HFF-Myc (cell line): ENCODE measurements around the gene LARGE1.

ENCODE experiments used
- DNase-seq: peaks from one replicate; pipeline ENCODE4 v3.0.0-alpha.2; 2011; ENCODE audit warnings: low read depth; ENCODE audit errors: extremely low read depth
- H3K4me3 ChIP-seq: replicated peaks from 2 replicates; pipeline ENCODE4 v1.5.1; 2011; ENCODE audit warnings: low read depth, mild to moderate bottlenecking, control low read depth, low read length
- CTCF ChIP-seq: IDR thresholded peaks from 2 replicates; pipeline ENCODE4 v1.5.1; 2012; ENCODE audit warnings: mild to moderate bottlenecking, low read depth, low read length, control low read depth; ENCODE audit errors: missing control alignments

The LARGE1 gene

GRCh38 chr22:33455036-33455435 is 465.2 kb downstream of the LARGE1 start:
- no peak for DNase-seq
- TF ChIP-seq CTCF = no peak

GRCh38 chr22:33451866-33452469 is 468.3 kb downstream of the LARGE1 start:
- no peak for TF ChIP-seq CTCF
- no peak for DNase-seq
- H3K4me3 ChIP-seq = no peak overlapping the region

More at GRCh38 chr22:33455036-33455435, 465.2 kb downstream of the LARGE1 start:
- no peak overlapping the region for H3K4me3 ChIP-seq

- no peak for DNase-seq
- TF ChIP-seq CTCF = no peak
- no peak overlapping the region for H3K4me3 ChIP-seq
Measured at GRCh38 chr22:33450756-33451155, 469.5 kb downstream of the LARGE1 start.

GRCh38 chr22:33447733-33448132 is 472.5 kb downstream of the LARGE1 start:
- no peak overlapping the region for H3K4me3 ChIP-seq
- DNase-seq = no peak
- no peak for TF ChIP-seq CTCF

- DNase-seq = no peak
- no peak for TF ChIP-seq CTCF
- no peak overlapping the region for H3K4me3 ChIP-seq
Measured at GRCh38 chr22:33443683-33444082, 476.6 kb downstream of the LARGE1 start.

- TF ChIP-seq CTCF = no peak
- DNase-seq = no peak
- no peak overlapping the region for H3K4me3 ChIP-seq
Measured at GRCh38 chr22:33440756-33441155, 479.5 kb downstream of the LARGE1 start.

GRCh38 chr22:33438273-33438672 is 482.0 kb downstream of the LARGE1 start:
- no peak for TF ChIP-seq CTCF
- peak; percentile 59 for DNase-seq

More at GRCh38 chr22:33438273-33438672, 482.0 kb downstream of the LARGE1 start:
- no peak overlapping the region for H3K4me3 ChIP-seq
